HG03066 (cell line): ENCODE data around the gene CTRB2.
"Not testable (repeated sequence)": the region's sequence is repeated elsewhere in the genome, so short reads cannot be mapped to it uniquely, and the experiment has no call there.

Source experiments
- ATAC-seq: cut with Tn5 transposase; IDR thresholded peaks from one replicate; pipeline ENCODE4 v1.9.1; 2021; ENCODE audit warnings: low read depth; ENCODE audit not compliant: unreplicated experiment

Gene CTRB2

GRCh38 chr16:75207831-75208230 lies 870 bp upstream of the CTRB2 start:
- no peak for ATAC-seq

DNA sequence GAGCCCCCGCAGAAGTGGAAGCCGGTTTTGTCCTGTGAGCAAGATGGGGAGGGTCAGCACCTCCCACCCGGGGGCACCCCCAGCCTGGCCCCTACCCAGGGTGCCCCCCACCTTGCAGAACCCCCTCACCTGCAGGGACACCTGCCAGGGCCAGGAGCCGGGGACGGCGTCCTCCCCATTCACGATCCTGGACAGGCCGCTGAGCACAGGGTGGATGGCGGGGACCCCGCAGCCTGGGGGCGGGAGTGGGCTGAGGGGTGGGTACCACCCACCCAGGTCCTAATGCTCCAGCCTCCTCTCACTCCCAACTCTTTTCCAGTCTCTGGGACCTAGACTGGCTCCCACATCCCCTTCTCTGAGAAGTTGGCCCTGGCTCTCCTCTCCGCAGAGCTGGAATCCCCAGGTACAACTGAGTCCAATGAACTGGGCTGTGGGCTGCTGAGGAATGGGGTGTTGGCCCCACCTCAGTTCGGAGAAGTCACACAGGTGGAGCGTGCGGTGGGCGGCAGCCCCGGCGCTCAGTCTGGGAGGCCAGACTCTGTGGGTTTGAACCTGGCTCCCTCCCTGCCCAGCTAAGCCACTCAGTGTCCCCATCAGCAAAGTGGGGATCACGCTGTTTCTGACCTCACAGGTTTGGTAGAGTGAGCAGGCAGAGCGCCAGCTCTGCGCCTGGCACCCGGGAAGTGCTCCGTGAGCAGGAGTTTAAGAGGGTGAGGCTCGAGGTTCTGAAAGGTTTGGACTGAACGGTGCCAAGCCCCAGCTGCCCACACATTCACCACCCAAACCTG lies 806 bp downstream of the CTRB2 start:
- ATAC-seq: not testable (repeated sequence)

DNA sequence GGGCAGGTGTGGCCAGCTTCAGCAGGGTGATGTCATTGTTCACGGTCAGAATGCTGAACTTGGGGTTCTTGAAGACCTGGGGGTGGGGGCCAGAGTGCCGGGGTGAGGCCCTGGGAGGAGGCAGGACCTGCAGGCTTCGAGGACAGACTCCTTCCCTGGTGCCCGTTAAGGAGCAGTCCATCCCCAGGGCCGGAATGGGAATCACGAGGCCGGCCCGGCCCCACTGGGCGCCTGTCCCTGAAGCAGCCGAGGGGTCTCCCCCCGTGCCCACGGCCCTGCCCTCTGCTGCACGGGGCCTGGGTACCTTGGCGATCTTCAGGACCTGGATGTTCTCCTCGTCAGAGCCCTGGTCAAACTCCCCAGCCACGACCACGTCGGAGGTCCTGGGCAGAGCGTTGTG lies 1.5 kb downstream of the CTRB2 start:
- not testable (repeated sequence) for ATAC-seq

DNA sequence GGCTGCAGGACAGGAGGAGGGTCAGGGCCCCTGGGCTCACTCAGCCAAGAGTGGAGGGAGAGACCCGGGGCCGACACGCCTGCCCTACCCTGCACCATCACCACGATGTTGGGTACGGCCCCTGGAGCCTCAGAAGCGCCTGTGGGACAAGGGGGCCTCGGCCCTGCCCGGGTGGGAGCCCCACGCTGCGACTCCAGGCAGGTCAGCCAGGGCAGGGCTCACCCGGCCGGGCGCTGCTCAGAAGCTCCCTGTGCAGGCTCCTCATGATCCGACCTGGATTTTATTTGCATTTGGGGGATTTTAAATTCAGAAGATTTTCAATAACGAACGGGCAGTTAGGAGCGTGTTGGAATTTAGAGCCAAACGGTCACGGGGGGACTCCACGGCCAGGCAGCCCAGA lies 2.1 kb downstream of the CTRB2 start:
- ATAC-seq: not testable (repeated sequence)

- ATAC-seq: no peak
Measured at GRCh38 chr16:75204410-75204758, 2.6 kb downstream of the CTRB2 start.

DNA sequence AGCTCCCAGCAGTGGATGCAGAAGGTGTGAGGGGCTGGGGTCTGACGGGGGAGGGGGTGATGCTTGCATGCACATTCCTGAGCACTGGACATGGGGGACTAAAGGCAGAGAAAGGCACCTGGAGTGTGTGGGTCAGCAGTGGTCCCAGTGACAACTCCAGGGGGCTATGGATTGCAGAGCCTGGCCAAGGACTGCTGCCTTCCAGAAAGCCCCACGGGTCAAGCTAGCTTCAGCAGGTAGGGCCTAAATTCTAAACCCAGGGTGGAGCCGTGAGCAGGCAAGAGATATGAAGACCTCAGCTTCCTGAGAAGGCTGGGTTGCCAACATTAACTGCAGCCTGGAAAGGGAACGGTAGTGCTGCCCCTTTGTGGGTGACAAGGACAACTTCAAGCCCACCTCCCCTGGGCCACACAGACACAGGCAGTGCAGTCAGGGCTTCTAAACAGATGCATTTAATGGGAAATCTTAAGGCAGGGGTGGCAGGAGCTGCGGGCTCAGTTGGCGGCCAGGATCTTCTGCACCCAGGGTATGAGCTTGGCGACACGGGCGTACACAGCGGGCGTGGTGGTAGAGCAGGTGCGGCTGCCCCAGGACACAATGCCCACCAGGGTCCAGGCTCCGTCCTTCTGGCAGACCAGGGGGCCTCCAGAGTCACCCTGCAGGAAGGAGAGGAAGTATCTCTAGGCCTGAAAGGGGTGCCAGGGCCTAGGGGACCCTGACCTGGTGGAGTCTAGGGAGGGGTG lies 3.1 kb downstream of the CTRB2 start:
- no peak for ATAC-seq

- no peak for ATAC-seq
Measured at GRCh38 chr16:75203096-75203495, 3.9 kb downstream of the CTRB2 start.

GRCh38 chr16:75202069-75202590 lies 4.8 kb downstream of the CTRB2 start:
- ATAC-seq: no peak

GRCh38 chr16:75198135-75198600 lies 8.8 kb downstream of the CTRB2 start:
- ATAC-seq: no peak

DNA sequence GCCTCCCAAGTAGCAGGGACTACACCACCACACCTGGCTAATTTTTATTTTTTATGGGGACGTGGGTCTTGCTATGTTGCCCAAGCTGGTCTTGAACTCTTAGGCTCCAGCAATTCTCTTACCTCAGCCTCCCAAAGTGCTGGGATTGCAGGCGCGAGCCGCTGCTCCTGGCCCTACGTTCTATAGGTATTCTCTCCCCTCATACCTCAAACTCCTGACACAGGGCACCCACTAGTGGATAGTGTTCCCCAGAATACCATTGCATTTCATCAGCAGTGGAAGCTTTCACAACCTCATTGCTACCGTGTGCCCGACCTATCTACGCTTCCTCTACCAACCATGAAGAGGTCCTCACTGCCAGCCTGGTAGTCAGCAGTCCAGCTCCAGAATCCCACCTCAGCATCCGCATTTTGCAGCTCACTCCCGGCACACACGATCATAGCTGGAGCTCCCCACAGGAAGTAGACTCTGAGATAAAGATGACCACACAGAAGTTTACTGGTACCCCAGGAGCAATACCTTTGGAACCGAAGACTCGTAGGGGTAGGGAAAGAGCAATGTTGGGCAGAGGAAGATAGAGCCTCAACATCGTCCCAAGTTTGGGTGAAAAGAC lies 9.3 kb downstream of the CTRB2 start:
- ATAC-seq: no peak

- no peak for ATAC-seq
Measured at GRCh38 chr16:75196836-75197235, 10.1 kb downstream of the CTRB2 start.

DNA sequence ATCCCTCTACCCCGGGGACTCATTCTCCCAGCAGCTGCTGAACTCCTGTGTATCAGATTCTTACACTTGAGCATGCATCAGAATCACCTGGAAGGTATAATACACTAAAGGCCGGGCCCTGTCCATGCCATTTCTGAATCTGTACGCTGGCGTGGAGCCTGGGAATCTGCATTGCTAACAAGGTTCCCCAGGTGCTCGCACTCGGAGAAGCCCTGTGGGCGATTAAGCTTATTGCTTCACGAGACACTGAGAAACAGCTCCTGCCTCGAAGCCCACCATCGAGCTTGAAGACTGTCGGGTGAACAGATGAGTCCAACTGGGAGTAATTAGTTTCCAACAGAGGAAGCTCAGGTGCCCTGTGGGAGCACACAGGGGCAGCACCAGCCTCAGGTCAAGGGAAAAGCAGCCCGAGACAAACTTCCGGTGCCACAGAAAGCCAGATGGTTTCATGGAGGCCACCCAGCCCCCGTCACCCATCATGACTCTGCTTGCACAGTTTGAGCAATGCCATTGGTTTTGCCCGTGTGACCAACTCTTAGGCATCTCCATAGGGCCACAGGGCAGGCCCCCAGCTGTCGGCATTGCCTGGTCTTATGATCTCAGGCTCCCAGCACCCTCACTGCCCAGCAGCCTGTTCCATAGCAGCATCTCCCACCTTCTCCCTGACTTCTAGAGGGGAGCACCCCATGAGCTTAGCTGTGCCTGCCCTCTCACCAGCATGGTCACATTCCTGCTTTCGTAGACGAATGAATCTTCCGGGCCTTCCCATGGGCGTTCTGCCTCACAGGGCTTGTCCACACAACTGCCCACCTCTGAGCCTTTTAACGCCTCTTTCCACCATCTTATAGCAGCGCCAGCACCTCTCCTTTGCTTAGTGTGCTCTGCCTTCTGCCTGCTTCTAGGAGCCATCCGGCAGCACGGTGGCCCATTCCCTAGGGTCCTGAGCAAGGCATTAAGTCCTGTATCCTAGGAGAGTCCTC lies 10.9 kb downstream of the CTRB2 start:
- ATAC-seq: no peak

GRCh38 chr16:75193730-75194444 lies 13.1 kb downstream of the CTRB2 start:
- ATAC-seq: no peak

- no peak for ATAC-seq
Measured at GRCh38 chr16:75193265-75193650, 13.7 kb downstream of the CTRB2 start.

DNA sequence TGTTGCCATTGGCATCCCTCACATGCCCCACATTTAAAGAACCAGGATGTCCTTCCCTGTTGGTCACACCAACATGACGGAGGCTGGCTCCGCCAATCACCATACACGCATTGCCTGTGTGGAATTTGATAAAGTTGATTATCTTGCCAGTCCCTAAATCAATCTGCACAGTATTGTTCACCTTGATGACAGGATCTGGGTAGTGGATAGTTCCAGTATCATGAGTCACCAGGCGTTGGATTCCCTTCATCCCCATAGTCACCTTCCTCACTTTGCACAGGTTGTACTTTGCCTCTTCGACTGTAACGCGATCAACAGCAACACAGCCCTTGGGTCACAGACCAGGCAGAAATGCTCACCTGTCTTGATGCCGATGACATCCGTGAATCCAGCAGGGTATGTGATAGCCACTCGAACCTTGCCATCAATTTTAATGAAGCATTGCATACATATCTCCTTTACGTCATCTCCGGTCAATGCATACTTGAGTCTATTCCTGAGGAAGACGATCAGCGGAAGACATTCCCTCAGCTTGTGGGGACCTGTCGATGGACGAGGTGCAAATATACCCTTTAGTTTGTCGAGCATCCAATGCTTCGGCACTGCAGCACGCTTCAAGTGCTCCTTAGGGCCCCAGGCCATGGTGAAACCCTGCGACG lies 14.2 kb downstream of the CTRB2 start:
- no peak for ATAC-seq

GRCh38 chr16:75189638-75190245 lies 17.2 kb downstream of the CTRB2 start:
- ATAC-seq: no peak

- no peak for ATAC-seq
Measured at GRCh38 chr16:75188832-75189477, 18.0 kb downstream of the CTRB2 start.

DNA sequence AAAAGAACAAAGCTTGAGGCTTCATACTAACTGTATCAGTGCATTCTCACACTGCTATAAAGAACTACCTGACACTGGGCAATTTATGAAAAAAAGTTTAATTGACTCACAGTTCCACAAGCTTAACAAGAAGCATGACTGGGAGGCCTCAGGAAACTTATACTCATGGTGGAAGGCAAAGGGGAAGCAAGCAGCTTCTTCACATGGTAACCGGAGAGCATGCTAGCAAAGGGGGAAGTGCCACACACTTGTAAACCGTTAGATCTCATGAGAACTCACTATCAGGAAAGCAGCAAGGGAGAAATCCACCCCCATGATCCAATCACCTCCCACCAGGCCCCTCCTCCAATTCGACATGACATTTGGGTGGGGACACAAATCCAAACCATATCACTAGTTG lies 25.3 kb downstream of the CTRB2 start:
- ATAC-seq: no peak
